Cardiac muscle cell (in vitro differentiated cells and primary cell): ENCODE results near the gene PPME1. TPM values are rescaled to one million over a fixed set of nuclear protein-coding genes. Genes with fewer than 3 reads are reported as not detected.

Experiments
- DNase-seq, 2 donors: peaks; one replicate each; pipeline versions ENCODE4 v3.0.0 to v3.0.0-alpha.2; 2010 to 2017; ENCODE audit warnings: low read depth in 1 of 2, low spot score in 1 of 2
- H3K27ac ChIP-seq: fragments of 200-600 bp; sonication (generic); 2 replicates; pipeline ENCODE4 v1.5.1; 2016
- H3K27me3 ChIP-seq: fragments of 200-600 bp; sonication (generic); 2 replicates; pipeline ENCODE4 v1.6.0; 2016; ENCODE audit warnings: control low read depth
- H3K36me3 ChIP-seq: fragments of 200-600 bp; sonication (generic); 2 replicates; pipeline ENCODE4 v1.5.1; 2016; ENCODE audit warnings: control low read depth
- H3K4me1 ChIP-seq: fragments of 200-600 bp; sonication (generic); 2 replicates; pipeline ENCODE4 v1.8.1; 2017; ENCODE audit warnings: low read depth, mild to moderate bottlenecking, mixed run types
- H3K4me3 ChIP-seq: fragments of 200-600 bp; sonication (generic); 2 replicates; pipeline ENCODE4 v1.5.1; 2016; ENCODE audit warnings: mild to moderate bottlenecking
- H3K9me3 ChIP-seq: fragments of 200-600 bp; sonication (generic); 2 replicates; pipeline ENCODE4 v1.5.1; 2017; ENCODE audit warnings: low read depth, mild to moderate bottlenecking, control low read depth
- CTCF ChIP-seq: IDR thresholded peaks from 2 replicates; pipeline ENCODE4 v1.5.1; 2012; ENCODE audit warnings: low read depth, mild to moderate bottlenecking, low read length
- polyA plus RNA-seq: library from polyadenylated mRNA; unstranded; fragments of >200 nt; fragmentation: Nextera tagmentation; extraction: Ambion mirVana; gene quantifications from 2 replicates; pipeline ENCODE4 v1.2.1, GENCODE V29; 2016
- total RNA-seq: library from RNA; depleted of rRNA; stranded (reverse); fragments of >200 nt; gene quantifications from 2 replicates; pipeline ENCODE4 v1.2.3, GENCODE V29; 2016

The PPME1 gene
- total and polyA plus RNA-seq, 2 experiments from 2014 or later = 55.2 to 109 TPM

GRCh38 chr11:74195828-74196227, 24.7 kb downstream of the PPME1 start:
- Histone ChIP-seq H3K27ac (no peak overlapping the region), H3K27me3 (no peaks in the 10 kb centered on the region), H3K9me3 (no peaks in the 10 kb centered on the region), H3K4me1 (no peaks in the 10 kb centered on the region), H3K4me3 (no peak overlapping the region), H3K36me3 (no peaks in the 10 kb centered on the region)
- DNase-seq = no peak
- no peak for TF ChIP-seq CTCF

GRCh38 chr11:74196781-74197486, 25.8 kb downstream of the PPME1 start:
- no peak for TF ChIP-seq CTCF
- Histone ChIP-seq H3K27ac (no peak overlapping the region), H3K27me3 (no peaks in the 10 kb centered on the region)

GRCh38 chr11:74203966-74204365, 32.9 kb downstream of the PPME1 start:
- Histone ChIP-seq H3K9me3 (no peaks in the 10 kb centered on the region), H3K4me1 (no peaks in the 10 kb centered on the region), H3K4me3 (no peak overlapping the region), H3K27ac (no peak overlapping the region), H3K27me3 (no peaks in the 10 kb centered on the region), H3K36me3 (peaks cover 34% of the 10 kb centered on the region)
- no peak for TF ChIP-seq CTCF
- DNase-seq = no peak

More at GRCh38 chr11:74196781-74197486, 25.8 kb downstream of the PPME1 start:
- H3K9me3 ChIP-seq = no peaks in the 10 kb centered on the region
- no peak for DNase-seq
- no peak overlapping the region for H3K4me3 ChIP-seq
- H3K36me3 ChIP-seq = no peaks in the 10 kb centered on the region
- no peaks in the 10 kb centered on the region for H3K4me1 ChIP-seq

GRCh38 chr11:74204701-74205100, 33.6 kb downstream of the PPME1 start:
- Histone ChIP-seq H3K4me1 (no peaks in the 10 kb centered on the region), H3K36me3 (peaks cover 42% of the 10 kb centered on the region), H3K9me3 (no peaks in the 10 kb centered on the region), H3K27me3 (no peaks in the 10 kb centered on the region), H3K27ac (no peak overlapping the region), H3K4me3 (no peak overlapping the region)
- DNase-seq = no peak
- no peak for TF ChIP-seq CTCF

- Histone ChIP-seq H3K36me3 (peaks cover 46% of the 10 kb centered on the region), H3K4me3 (no peak overlapping the region), H3K4me1 (no peaks in the 10 kb centered on the region), H3K9me3 (no peaks in the 10 kb centered on the region), H3K27ac (no peak overlapping the region), H3K27me3 (no peaks in the 10 kb centered on the region)
- no peak for TF ChIP-seq CTCF
- no peak for DNase-seq
Measured at GRCh38 chr11:74205181-74205580, 34.1 kb downstream of the PPME1 start.
